HG02678 (cell line): ENCODE data around the gene NDUFA8.

Source experiments
- ATAC-seq: cut with Tn5 transposase; IDR thresholded peaks from one replicate; pipeline ENCODE4 v1.9.1; 2021; ENCODE audit warnings: mild to moderate bottlenecking, moderate library complexity; ENCODE audit not compliant: unreplicated experiment

NDUFA8 gene

DNA sequence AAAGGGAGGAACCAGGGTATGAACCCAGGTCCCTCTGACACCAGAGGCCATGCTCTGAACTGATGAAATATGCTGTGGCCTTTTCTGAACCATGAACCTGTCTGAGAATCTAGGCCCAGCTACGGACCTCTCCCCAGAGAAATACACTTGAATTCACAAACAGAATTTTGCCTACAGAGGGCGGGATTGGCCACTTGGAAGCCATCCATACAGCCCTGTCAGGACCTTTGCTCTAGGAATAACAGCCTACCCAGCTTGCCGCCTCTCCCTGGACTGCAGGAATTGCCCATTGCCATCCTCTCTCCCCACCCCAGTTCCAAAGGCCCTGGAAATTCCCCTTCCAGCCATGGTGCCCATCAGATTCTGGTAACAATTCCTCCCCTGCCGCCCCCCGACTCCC is 26.7 kb upstream of the NDUFA8 start:
- ATAC-seq, result no peak

DNA sequence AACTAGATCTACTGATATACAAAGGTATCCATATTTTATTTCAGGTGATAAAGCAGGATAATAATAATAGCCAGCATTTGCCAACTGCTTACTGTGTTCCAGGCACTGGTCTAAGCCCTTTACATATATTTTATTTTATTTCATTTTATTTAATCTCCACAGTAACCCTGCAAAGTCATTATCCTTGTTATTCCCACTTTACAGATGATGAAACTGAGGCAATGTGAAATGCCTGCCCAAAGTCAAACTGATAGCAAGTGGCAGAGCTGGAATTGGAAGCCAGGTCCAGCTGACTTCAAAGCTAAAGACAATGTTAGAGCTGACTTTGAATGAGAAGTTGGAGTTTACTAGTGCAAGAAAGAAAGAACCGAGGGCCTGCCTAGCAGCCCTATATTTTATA is 25.0 kb upstream of the NDUFA8 start:
- ATAC-seq, result no peak

DNA sequence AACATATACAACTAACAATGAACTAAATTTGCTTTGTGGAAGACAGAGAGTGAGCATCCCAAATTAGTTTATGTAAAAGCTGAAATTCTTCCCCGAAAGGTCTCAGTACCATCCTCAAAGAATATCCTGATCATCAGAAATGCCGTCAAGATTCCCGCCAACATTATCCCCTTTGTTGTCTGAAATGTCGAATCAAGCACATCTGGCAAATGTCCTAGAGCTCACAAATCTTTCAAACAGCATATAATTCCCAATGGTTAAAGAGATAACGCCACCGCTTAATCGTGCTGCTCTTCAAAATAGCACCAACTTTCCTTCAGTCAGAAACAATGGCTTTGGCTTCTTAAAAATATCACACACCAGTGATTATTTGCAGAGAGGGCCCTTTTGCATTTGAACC is 23.9 kb upstream of the NDUFA8 start:
- ATAC-seq, result no peak

DNA sequence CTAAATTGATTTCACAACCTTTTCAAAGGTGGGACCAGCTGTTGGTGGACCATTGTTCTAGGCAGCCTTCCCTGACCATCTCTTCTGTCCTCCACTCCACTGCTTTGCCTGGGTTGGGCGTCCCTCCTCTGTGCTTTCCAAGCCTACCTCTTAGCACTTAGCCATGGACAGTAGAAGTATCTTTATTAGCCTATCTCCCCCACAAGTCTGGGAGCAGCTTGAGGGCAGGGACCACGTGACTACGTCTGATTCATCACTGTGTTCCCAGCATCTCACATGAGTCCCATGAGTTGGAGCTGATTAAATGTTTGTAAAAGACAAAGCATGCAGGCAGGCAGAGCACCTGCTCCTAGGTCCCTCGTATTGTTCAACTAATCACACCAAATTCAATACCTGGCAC is 21.1 kb upstream of the NDUFA8 start:
- no peak for ATAC-seq

DNA sequence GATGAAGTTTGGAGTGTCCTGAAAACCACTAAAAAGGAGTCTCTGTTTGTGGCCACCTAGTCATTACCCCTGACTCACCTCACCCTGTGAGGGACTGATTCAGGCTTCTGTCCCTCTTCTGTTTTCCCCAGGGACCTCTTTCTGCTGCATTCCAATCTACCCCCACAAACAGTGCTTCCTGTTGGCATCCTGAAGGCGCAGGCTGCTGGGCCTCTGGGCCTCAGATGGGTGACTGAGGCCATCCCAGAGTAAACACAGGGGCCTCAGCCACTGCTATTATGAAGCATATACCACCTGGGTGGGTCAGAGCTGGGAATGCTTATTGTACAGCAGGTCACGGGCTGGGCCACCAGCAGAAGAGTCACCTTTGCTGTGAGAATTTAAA is 20.1 kb upstream of the NDUFA8 start:
- no peak for ATAC-seq

DNA sequence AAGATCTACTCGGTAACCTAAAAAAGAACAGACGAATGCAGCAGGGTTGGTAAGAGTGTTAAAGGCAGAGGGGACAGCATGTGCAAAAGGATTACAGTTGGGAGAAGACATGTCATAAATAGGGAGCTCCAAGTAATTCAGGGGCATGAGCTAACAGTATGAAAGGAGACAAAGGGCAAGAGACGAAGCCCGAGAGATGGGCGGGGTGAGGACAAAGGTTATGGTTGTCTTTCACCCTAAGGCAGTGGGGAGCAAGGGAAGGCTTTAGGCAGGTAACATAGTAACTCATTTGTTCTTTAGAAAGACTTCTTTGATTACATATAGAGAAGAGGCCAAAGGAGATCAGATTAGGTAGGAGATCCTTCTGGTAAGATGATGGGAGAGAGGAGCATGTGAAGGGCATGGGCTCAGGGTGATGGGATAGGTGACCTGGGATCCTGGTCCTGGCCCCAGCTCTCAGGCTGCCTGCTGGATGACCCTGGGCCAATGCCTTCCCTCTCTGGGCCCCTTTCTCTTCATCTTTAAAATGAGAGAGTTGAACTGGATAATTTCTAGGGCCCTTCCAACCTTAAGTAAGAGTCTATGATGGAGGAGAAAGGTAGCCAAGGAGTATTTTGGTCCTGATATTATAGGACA is 19.6 kb upstream of the NDUFA8 start:
- no peak for ATAC-seq

DNA sequence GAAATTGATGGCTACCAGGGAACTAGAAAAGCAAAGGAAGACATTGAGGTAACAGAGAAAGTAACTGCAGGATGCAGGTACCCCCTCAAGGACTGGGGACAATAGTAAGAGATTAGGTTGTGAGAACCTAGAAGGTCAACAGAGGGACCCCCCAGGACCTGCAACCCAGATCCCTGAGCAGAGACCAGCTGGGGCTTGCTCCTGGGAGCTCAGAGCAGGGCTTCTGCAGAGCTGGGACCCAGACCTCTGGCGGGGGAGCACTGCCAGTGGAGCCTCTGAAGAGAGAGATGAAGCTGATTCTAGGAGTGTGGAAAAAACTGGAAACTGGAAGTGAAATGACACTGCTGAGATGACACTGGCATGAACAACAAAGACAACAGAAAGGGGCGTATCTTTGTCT is 17.3 kb upstream of the NDUFA8 start:
- no peak for ATAC-seq

DNA sequence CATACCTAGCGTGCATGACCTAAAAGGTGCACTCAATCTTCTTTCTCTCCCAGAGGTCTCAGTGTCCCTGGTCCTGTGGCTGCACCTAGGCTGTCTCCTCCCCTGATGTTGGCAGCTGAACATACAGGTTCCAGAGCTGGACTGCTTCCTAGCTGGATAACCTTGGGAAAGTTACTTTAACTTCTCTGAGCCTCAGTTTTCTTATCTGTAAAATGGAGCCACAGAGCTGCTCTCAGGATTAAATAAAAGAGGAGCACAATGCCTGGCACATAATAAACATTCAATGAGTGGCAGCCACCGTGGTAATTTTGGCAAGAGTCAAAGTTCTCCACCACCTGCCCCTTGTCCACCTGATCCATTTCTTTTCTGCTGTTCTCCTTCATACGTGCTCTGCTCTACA is 14.1 kb upstream of the NDUFA8 start:
- ATAC-seq, result no peak

DNA sequence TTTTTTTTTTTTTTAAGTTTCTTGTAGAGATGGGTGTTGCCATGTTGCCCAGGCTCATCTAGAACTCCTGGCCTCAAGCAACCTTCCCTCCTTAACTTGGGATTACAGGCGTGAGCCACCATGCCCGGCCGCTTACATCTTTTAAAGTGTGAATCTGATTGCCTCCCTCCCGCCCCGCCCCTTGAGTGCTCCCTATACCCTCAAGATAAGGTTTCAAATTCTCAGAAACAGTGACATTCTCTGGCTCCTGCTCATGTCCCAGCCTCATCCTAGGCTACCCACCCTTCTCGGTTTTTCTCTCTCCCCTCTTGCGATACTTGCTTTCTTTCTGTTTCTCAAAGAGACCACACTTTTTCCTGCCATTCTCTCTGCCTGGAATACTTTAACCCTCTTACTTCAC is 12.6 kb upstream of the NDUFA8 start:
- no peak for ATAC-seq

DNA sequence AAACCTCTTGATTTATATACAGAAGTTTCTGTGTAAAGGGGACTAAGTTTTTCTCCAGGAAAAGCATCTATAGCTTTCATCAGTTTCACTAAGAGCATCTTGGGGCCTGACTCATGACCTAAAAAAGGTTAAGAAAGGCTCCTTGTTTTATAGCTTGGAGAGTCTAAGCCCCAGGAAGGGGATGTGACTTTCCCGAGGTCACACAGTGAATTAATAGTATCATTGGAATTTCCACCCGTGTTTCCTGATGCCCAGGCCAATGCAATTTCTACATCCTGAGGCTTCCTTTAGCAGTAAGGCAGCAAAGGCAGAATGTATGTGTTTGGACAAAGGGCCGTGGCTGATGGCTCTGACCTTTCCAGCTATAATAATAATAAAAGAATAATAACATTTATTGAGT is 8.8 kb upstream of the NDUFA8 start:
- ATAC-seq, result no peak

DNA sequence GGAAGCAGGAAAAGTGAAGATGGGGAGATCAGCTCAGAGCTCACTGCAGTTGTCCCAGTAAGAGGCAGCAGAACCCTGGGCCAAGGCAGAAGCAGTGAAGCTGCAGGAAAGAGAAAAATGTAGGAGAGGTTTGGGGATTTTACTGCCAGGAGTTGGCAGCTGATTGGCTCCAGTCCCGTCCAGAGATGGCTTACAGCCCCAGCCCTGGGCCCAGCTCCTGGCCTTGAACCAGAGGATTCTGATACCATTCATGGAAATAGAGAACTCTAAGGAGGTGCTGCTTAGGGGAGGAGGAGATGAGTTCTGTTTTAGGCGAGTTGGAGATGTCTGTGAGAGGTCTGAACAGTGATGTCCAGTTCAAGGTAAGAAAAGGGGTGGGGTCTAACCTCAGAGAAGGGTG is 4.7 kb upstream of the NDUFA8 start:
- ATAC-seq, result no peak

DNA sequence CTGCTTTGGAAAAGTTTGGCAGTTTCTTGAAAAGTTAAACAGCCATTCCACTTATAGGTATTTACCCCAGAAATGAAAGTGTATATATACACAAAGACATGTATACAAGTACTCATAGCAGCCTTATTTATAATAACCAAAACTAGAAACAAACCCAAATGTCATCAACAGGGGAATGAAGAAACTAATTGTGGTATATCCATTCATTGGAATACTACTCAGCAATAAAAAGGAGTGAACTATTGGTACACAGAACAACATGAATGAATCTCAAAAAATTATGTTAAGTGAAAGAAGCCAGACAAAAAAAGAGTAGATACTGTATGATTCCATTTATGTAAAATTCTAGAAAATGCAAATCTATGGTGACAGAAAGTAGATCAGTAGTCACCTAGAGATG is 2.8 kb upstream of the NDUFA8 start:
- no peak for ATAC-seq

DNA sequence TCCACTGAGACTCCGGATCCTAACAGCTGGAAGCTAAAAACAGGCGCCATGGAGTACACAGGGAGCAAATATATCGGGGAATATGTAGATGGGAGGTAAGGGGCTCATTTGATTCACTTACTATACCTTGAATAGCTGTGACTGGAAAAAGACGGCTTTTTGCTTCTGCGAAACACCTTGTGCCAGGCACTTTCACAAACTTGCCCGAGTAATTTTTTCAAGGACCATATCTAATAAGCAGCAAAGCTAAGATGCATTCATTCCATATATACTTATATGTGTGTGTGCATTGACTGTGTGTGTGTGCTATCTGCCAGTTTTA is 307 bp upstream of the NDUFA8 start:
- no peak for ATAC-seq

DNA sequence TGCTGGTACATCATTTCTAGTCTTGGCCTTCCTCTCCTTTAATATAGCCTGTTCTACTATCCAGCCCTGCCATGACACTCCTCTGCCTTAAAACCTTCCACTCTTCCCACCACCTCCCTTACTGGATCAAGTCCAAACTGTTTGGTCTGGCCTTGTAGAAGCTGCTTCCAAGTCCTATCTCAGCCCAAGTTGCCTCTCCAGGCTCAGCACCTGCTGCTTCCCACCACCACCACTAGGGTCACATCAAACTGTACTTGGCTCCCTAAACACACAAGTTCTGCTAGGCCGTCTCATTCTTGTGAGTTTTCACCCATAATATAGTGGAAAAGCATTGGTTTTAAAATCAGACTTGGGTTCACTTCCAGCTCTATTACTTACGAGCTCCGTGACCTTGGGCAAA is 1.4 kb downstream of the NDUFA8 start:
- ATAC-seq, result no peak

DNA sequence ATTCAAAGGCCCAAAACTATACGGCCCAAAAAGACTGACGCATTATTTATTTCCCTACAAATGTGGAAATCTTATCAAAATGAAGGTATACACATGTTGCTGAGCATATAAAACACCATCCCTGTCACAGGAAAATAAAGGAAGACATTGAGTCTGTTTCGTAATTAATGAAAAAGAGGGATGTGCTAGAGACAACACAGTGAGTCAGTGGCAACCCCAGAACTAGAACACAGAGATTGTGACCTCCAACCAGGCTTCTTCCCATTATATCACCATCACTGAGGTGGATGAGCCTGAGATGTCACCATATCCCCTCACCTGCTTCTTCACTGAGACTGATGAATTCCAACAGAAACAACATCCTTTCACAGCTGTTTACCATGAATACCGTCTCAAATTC is 3.8 kb downstream of the NDUFA8 start:
- ATAC-seq, result no peak

DNA sequence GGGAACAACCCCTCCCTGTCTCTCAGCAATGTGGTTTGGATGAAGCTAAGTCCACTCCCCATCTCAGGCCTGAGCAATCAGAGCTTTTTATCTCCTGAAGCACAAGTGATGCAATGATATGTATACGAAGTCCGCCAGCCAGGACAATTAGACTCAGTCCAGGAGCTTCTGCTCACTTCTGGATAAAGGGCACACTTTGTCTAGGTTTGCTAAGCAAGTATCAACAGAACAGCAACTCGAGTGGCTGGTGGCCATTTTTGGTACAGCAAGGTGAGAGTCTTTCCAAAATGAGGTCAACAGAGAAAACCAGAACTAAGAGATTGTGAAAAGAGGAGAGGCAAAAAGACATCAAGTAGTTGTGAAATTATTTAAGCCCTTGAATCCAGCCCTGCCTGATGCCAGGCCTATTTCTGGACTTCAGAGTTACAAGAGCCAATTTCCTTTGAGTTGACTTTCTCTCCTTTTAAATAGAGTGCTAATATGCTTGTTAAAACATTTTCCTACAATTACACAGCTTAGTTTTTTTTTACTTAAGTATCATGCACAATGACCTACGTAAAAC is 8.2 kb downstream of the NDUFA8 start:
- no peak for ATAC-seq

DNA sequence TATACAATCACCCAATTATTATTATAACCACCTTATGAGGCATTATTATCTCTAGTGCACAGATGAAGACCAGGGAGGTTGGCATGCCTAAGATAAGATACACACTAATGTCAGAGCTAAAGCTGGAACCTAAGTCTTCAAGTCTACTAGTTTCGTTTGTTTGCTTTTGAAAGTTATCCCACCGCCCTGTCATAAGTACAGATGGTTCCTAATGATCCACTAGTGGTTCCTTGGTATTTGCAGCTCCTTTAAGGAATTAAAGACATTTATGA is 14.1 kb downstream of the NDUFA8 start:
- ATAC-seq, result no peak

DNA sequence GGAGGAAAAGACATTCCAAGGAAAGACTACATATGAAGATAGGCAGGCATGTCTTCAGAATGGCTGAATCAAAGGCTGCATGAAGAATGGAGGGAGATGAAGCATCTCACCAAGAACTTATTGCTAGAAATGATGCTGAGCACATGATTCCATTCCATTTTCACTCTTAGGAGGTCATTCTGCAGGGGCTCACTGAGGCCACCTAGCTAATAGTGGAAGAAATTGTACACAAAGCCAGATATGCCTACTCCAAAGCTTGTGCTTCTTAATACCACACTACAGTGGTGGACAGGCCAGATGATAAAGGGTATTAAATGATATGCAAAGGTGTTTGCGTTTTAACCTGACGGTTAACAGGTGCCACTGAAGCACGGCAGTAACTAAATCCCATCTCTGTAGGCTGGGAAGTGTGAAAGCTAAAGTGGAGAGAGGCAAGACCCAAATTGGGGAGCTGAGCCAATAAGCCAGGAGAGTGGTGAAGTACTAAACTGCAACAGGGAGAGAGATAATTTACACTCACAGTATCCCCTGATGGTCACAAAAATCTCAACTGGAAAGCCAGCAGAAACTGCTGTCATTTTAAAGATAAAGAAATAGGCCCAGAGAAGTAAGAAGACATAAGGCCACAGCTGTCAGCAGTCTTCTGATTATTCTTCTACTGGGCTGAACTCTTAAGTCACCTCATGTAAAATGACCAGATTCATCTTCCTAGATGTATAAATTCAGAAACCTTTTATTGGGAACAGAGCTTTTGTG is 14.6 kb downstream of the NDUFA8 start:
- ATAC-seq, result no peak

DNA sequence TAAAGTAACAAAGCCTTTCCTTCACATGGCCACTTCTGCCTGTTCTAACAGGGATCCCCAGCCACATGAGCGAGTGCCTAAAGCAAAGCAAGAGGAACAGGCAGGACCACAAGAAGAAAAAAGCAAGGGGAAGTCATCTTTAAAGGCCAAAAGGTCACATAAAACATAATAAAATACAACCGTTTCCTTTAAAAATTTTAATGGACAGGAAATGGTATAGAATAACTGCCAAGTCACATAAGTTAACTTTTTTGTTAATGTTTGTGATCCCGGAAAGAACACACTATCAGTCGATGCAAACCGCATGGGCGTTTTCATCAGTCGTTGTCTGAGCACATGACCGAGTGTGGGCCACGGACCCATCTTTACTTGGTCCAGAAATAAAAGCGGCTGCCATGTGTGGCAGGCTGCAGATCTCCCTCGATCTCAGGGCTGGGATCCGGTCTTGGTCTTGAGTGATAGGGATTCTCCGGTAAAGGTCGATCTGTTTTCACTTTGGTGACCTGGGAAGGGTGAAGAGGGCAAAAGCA is 15.6 kb downstream of the NDUFA8 start:
- ATAC-seq, result no peak

DNA sequence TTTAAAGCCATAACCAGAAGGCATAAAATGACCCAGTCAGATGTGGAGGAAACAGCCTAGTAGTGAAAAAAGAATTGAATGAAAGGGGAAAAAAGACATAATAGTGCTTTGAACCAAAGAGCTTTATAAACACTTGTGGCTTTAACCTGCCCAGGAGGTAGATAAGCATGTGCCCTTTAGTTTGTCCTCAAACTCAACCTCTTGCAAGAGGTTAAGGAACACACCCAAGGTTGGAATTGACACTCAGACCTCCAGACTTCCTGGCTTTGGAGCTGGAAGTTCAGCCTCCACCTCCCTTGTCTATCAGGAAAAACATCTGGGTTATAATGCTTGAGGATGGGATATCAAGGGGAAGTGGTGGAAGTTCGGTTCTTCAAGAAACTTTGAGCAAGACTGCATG is 16.3 kb downstream of the NDUFA8 start:
- ATAC-seq, result no peak

DNA sequence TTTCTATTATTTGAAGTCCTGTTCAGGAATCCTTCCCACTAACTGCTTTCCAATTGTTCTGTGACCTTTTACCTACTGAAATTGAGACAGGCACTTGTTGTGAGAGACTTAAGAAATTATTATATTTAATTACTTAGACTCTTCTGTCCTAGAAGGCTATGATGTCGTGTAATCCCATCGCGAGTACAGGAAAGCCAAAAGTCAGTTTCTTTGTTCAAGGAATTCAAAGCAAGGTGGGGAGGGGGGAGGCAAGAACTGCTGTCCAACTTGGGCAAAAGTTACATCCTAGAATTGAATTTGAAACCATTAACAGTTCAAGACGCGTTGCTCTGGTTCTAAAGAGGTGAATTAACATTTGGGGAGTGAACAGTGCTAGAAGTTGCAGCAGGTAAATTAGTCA is 17.9 kb downstream of the NDUFA8 start:
- no peak for ATAC-seq

DNA sequence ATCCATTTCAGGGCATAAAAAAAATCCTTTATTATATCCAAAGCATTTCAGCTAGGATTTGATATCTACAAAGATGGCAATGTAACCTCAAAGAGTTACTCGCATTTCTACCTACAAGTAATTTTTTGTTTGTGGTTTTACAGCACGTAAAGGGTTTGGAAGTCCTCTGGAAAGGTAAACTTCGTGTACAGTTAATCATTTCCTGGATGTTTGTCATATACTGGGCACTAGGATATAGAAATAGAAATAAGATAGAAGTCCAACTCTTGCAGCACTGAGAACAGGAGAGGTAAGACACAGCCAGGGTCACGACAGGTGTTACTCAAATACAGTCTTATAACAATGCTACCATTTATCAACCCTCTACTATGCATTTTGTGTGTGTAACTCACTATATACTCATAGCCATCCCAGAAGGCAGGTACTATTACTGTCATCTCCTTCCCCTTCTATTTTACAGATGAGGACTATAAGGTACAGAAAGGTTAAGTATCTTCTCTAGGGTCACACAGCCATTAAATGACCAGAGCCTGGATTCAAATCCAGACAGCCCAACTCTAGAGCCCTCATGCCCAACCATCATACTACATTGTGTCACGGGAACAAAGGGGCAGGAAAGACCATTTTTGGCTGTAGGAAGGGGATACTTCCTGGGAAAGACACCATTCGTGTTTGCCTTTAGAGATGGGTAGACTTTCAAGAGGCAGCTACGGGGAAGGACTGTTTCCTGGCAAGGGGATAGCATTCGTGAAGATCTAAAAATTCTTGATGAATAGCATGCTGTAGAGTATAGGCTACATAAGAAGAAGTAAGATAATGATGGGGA is 19.0 kb downstream of the NDUFA8 start:
- ATAC-seq, result no peak
